Lower leg skin (tissue), 4 donors: ENCODE data around the gene CREBBP. TPM values are rescaled to one million over a fixed set of nuclear protein-coding genes. Genes with fewer than 3 reads are reported as not detected.

ENCODE experiments used
- DNase-seq, 2 donors: peaks; one replicate each; pipeline ENCODE4 v3.0.0-alpha.2; 2019; ENCODE audit warnings: low spot score in 2 of 2
- H3K4me3 ChIP-seq: fragments of 200-600 bp; sonication (generic); 2 replicates; pipeline ENCODE4 v1.5.1; 2017; ENCODE audit warnings: mild to moderate bottlenecking, low read depth; ENCODE audit not compliant: poor library complexity, severe bottlenecking
- CTCF ChIP-seq, 3 donors: fragments of 450-650 bp; IDR thresholded peaks; one replicate each; pipeline ENCODE4 v1.5.1; 2016; ENCODE audit warnings: antibody characterized with exemption in 3 of 3, mild to moderate bottlenecking in 3 of 3, moderate library complexity in 2 of 3
- POLR2A ChIP-seq, 2 donors: fragments of 450-650 bp; IDR thresholded peaks; one replicate each; pipeline ENCODE4 v1.6.1; 2016 to 2017; ENCODE audit warnings: antibody characterized with exemption in 2 of 2, mild to moderate bottlenecking in 1 of 2, moderate library complexity in 1 of 2
- WGBS, 2 donors: methylation state at CpG; one replicate each; pipeline ENCODE4 v1.1.5; 2018; 5-methylcytosine and 5-hydroxymethylcytosine counted together
- intact Hi-C: fragments of 100-400 bp; cut with DNase I; formaldehyde crosslinking; loops from one replicate; pipeline ENCODE4 v1.15.0; 2023; ENCODE audit warnings: low total_unique reads
- total RNA-seq, 4 donors: library from RNA; depleted of rRNA; stranded (reverse); fragments of >200 nt; gene quantifications; one replicate each; pipeline ENCODE4 v1.1.0, GENCODE V29; 2016

Gene CREBBP
- total RNA-seq, 4 donors from 2014 or later: 45.5 to 152 (median 65.7) TPM

GRCh38 chr16:3823427-3823826 is 57.1 kb downstream of the CREBBP start:
- WGBS, 2 donors: 59 to 72% methylated on average over 5 of the region's 5 CpGs
- intact Hi-C loops: no loop called here
- TF ChIP-seq POLR2A (IDR thresholded peaks at IDR 0.05): no peak
- no peak for TF ChIP-seq CTCF (IDR thresholded peaks at IDR 0.05)
- no peak for DNase-seq
- no peak overlapping the region for H3K4me3 ChIP-seq

- intact Hi-C loops: no loop called here
- no peak for TF ChIP-seq CTCF (IDR thresholded peaks at IDR 0.05)
- no peak for TF ChIP-seq POLR2A (IDR thresholded peaks at IDR 0.05)
- DNase-seq: no peak
- WGBS, 2 donors: 39 to 44% methylated on average over 11 of the region's 11 CpGs
- H3K4me3 ChIP-seq: no peak overlapping the region
Measured at GRCh38 chr16:3822366-3823045, 58.0 kb downstream of the CREBBP start.

GRCh38 chr16:3821184-3821583 is 59.3 kb downstream of the CREBBP start:
- intact Hi-C loops: no loop called here
- TF ChIP-seq CTCF (IDR thresholded peaks at IDR 0.05): no peak
- no peak for TF ChIP-seq POLR2A (IDR thresholded peaks at IDR 0.05)
- no peak overlapping the region for H3K4me3 ChIP-seq
- WGBS, 2 donors: 89 to 90% methylated on average over 3 of the region's 3 CpGs
- DNase-seq: no peak

GRCh38 chr16:3819746-3820724 is 60.5 kb downstream of the CREBBP start:
- WGBS, 2 donors: 16 to 20% methylated on average over 8 of the region's 8 CpGs
- DNase-seq: no peak
- TF ChIP-seq POLR2A (IDR thresholded peaks at IDR 0.05): no peak
- no peak for TF ChIP-seq CTCF (IDR thresholded peaks at IDR 0.05)
- no peak overlapping the region for H3K4me3 ChIP-seq
- intact Hi-C loops: no loop called here

- TF ChIP-seq CTCF (IDR thresholded peaks at IDR 0.05) (no peak), POLR2A (IDR thresholded peaks at IDR 0.05) (no peak)
- intact Hi-C loops: no loop called here
- 84 to 85% methylated on average over 6 of the region's 6 CpGs for WGBS, 2 donors
- H3K4me3 ChIP-seq: no peak overlapping the region
- DNase-seq: no peak
Measured at GRCh38 chr16:3819175-3819527, 61.4 kb downstream of the CREBBP start.
